Activated CD8-positive, alpha-beta memory T cell treated with anti-CD3 and anti-CD28 coated beads, Interleukin-2, amount 50 U/mL, for 1 hour (primary cell): ENCODE data around the gene EHD4.
A peak's percentile ranks its signal among the peaks of the same experiment; 100 is the strongest.

Experiments used
- DNase-seq: peaks from one replicate; pipeline ENCODE4 v3.0.0-alpha.2; 2020; ENCODE audit errors: extremely low read depth

The EHD4 gene

GRCh38 chr15:41972253-41973242, at the start of gene EHD4:
EHD4 (minus strand) TSS chr15:41972557; CDS start chr15:41972494, 63 bp downstream.
- DNase-seq: peak; percentile 93

- no peak for DNase-seq
Observed at GRCh38 chr15:42021593-42021992, 49.2 kb upstream of the EHD4 start.

- no peak for DNase-seq
Observed at GRCh38 chr15:42020713-42021273, 48.4 kb upstream of the EHD4 start, which contains the start of gene PLA2G4E. PLA2G4E (minus strand) TSS chr15:42021042; CDS start chr15:42021030, 12 bp downstream.

- no peak for DNase-seq
Observed at GRCh38 chr15:42018306-42019224, 46.2 kb upstream of the EHD4 start.

GRCh38 chr15:42016971-42017370, 44.6 kb upstream of the EHD4 start:
- no peak for DNase-seq

GRCh38 chr15:42014406-42014805, 42.0 kb upstream of the EHD4 start:
- no peak for DNase-seq

- no peak for DNase-seq
Observed at GRCh38 chr15:42012928-42013482, 40.6 kb upstream of the EHD4 start.

GRCh38 chr15:42012241-42012640, 39.9 kb upstream of the EHD4 start:
- no peak for DNase-seq

- no peak for DNase-seq
Observed at GRCh38 chr15:42011074-42011473, 38.7 kb upstream of the EHD4 start.

GRCh38 chr15:42010434-42010833, 38.1 kb upstream of the EHD4 start:
- no peak for DNase-seq

- DNase-seq: no peak
Observed at GRCh38 chr15:42009474-42009873, 37.1 kb upstream of the EHD4 start.

- DNase-seq: no peak
Observed at GRCh38 chr15:42009022-42009421, 36.7 kb upstream of the EHD4 start.

- no peak for DNase-seq
Observed at GRCh38 chr15:42007386-42007785, 35.0 kb upstream of the EHD4 start.

- no peak for DNase-seq
Observed at GRCh38 chr15:42002333-42002732, 30.0 kb upstream of the EHD4 start.

GRCh38 chr15:42001236-42001635, 28.9 kb upstream of the EHD4 start:
- no peak for DNase-seq

GRCh38 chr15:41999290-42000285, 27.2 kb upstream of the EHD4 start:
- DNase-seq: no peak

GRCh38 chr15:41997845-41998244, 25.5 kb upstream of the EHD4 start:
- no peak for DNase-seq

GRCh38 chr15:41996921-41997592, 24.7 kb upstream of the EHD4 start:
- no peak for DNase-seq

- DNase-seq: no peak
Observed at GRCh38 chr15:41996376-41996775, 24.0 kb upstream of the EHD4 start.

GRCh38 chr15:41995476-41995855, 23.1 kb upstream of the EHD4 start:
- DNase-seq: no peak
